Measurements from ENCODE around the gene TVP23B.
"Not testable (repeated sequence)": the region's sequence is repeated elsewhere in the genome, so short reads cannot be mapped to it uniquely, and the experiment has no call there.

The TVP23B gene

DNA sequence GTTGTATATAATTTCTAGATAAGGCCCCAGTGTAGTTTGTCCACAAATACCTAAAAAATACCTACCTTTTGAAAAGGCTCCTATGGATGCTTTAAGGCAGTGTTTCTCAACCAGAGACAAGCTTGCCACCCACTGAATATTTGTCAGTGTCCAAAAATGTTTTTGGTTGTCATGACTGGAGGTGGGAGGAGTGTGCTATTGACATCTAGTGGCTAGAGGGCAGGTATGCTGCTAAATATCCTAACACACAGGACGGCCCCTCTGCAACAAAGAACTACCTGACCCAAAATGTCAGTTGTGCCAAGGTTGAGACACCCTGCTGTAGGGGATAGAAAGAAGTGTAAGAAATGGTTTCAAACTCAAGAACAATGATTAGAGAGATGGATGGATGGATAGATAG lies 10.4 kb downstream of the TVP23B start:
- DNase-seq (ENCODE audit: low spot score): not testable (repeated sequence)

DNA sequence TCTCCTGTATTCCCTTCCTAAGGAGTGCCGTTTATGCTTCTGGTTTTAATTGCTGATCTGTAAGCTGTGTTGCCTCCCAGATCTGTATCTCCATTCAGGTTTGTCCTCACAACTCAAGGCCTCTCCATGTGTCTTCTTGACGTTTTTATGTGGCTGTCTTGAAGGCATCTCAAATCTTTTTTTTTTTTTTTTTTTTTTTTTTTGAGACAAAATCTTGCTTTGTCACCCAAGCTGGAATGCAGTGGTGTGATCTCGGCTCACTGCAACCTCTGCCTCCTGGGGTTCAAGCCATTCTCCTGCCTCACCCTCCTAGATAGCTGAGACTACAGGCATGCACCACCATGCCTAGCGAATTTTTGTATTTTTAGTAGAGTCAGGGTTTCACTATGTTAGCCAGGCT lies 13.9 kb downstream of the TVP23B start:
- not testable (repeated sequence) for DNase-seq (ENCODE audit: low spot score)

DNA sequence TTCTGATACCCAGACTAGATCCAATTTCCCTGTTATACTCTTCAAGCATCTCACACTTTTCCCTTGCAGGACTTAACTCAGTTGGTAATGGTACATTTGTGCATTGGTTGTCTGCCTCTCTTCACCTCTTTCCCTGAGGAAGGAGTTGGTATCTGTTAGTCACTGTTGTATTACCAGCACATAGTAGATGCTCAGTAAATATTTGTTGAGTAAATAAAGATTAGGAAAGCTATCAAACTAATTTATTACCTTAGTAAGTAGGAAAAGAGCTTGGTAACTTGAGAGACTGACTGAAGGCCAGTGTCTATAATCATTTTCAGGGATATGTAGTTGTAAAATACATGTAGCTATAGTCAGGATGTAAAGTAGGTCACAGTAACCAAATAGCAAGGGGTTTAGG lies 15.9 kb downstream of the TVP23B start:
- not testable (repeated sequence) for DNase-seq (ENCODE audit: low spot score)

GRCh38 chr17:18803458-18804245 lies 22.7 kb downstream of the TVP23B start:
- DNase-seq (ENCODE audit: low spot score): not testable (repeated sequence)

- DNase-seq (ENCODE audit: low spot score): not testable (repeated sequence)
Observed at GRCh38 chr17:18815924-18816323, 34.9 kb downstream of the TVP23B start.

DNA sequence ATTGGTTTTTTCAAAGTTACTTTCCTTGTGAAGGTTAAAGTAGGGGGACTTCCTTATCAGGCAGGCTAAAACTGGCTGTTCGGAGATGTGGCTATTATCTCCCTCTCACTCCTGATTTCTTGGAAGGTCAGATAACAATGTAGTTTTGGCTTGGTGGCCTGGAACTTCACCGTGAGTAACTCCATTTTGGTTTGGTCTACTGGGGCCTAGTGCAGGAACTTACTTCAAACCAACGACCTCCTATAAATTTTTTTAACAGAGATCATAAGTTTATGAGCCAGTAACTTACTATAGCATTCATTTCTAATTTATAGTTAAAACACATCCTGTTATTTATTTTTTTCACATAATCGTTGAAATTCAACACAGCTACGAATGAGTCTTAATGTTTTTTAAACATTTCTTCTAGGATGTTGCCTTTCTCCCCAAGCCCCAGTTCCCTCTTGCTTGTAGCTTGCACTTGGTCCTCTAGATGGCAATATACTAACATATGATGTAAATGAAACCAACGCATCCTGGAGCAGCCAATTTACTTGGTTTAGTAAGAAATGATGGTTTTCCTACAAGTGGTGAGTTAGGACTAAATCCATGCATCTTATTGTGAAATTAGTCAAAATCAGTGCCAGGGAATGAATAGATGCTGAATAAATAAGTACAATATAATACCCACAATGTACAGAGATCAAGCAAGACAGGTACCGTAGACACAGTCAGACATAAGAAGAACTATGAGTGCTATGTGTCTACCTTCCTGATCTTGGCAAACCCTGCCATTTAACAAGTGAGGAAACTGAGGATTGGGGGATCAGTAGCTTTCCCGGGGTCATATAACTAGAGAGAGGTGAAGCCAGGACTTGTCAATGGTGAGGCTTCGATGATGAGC lies 35.7 kb downstream of the TVP23B start:
- peak; percentile 72 for DNase-seq (ENCODE audit: low spot score)

GRCh38 chr17:18821430-18821829 lies 40.4 kb downstream of the TVP23B start:
- peak; percentile 22 for DNase-seq (ENCODE audit: low spot score)

- not testable (repeated sequence) for DNase-seq (ENCODE audit: low spot score)
Observed at GRCh38 chr17:18827613-18828012, 46.6 kb downstream of the TVP23B start.

DNA sequence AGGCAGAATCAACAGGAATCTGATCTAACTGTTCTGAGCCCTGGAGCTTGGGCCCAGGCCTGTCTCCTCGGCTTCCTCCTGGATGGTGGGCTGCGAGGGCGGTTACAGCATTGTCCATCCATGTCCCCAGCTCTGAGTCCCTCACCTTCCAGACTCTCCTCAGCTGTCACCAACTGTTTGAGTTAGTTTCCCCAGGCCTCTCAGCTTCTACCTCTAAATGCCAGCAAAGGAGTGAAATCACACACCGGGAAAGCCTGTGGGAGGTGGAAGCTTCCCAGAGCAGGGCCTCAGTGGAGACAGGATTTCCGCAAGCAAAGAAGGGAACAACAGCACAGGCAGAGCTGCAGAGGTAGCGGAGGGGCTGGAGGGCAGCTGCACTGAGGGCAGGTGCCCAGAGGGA lies 67.5 kb downstream of the TVP23B start:
- no peak for DNase-seq (ENCODE audit: low spot score)

GRCh38 chr17:18850679-18851078 lies 69.7 kb downstream of the TVP23B start:
- no peak for DNase-seq (ENCODE audit: low spot score)

GRCh38 chr17:18851201-18851600 lies 70.2 kb downstream of the TVP23B start:
- no peak for DNase-seq (ENCODE audit: low spot score)

DNA sequence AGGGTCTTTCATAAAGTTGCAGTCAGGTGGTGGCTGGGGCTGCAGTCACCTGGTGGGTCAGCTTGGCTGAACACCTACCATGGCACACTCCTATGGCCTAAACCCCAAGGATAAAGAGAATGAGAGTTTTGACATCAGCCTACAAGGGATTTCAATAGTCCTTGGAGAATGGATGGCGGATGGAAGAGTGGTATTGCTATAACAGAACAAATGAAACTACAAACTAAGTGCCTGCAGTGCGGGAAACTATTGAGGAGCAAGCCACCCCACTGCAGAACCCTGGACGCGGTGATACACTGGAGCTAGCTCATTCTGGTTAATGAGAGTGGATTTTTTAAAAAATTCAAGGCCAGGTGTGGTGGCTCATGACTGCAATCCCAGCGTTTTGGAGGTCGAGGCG lies 74.0 kb downstream of the TVP23B start:
- DNase-seq (ENCODE audit: low spot score): no peak

GRCh38 chr17:18855831-18856569 lies 75.0 kb downstream of the TVP23B start:
- peak; percentile 94 for DNase-seq (ENCODE audit: low spot score)

Measured in kidney tubule cell (primary cell).